Stimulated activated naive B cell treated with anti-CD40 and anti-IgM and Interleukin-4, amounts not matched to agents 10 μg/mL and 1 μg/mL and 100 μg/mL, for 72 hours (primary cell): ENCODE data around the gene SIT1.

ENCODE experiments used
- ATAC-seq, 2 donors: fragments of 150-1000 bp; cut with Tn5 transposase; replicated peaks; 2 replicates each; pipeline ENCODE4 v1.10.0; 2021; ENCODE audit warnings: moderate library complexity in 1 of 2
- DNase-seq: peaks from one replicate; pipeline ENCODE4 v3.0.0; 2021
- H3K27ac Mint-ChIP-seq: one replicate; pipeline ENCODE4 v1.8.0; 2022; ENCODE audit warnings: mild to moderate bottlenecking, mixed read lengths
- H3K27me3 Mint-ChIP-seq, 2 donors: one replicate each; pipeline ENCODE4 v1.8.0; 2022; ENCODE audit warnings: mixed read lengths in 2 of 2
- H3K36me3 Mint-ChIP-seq, 2 donors: one replicate each; pipeline ENCODE4 v1.8.0; 2022; ENCODE audit warnings: mixed read lengths in 2 of 2, mild to moderate bottlenecking in 1 of 2
- H3K4me1 Mint-ChIP-seq, 2 donors: one replicate each; pipeline ENCODE4 v1.8.0; 2022; ENCODE audit warnings: mixed read lengths in 2 of 2, mild to moderate bottlenecking in 1 of 2
- H3K4me3 Mint-ChIP-seq, 2 donors: one replicate each; pipeline ENCODE4 v1.8.0; 2022; ENCODE audit warnings: mild to moderate bottlenecking in 2 of 2, mixed read lengths in 2 of 2, moderate library complexity in 1 of 2
- H3K9me3 Mint-ChIP-seq, 2 donors: one replicate each; pipeline ENCODE4 v1.8.0; 2022; ENCODE audit warnings: mixed read lengths in 2 of 2, mild to moderate bottlenecking in 1 of 2

Gene SIT1

DNA sequence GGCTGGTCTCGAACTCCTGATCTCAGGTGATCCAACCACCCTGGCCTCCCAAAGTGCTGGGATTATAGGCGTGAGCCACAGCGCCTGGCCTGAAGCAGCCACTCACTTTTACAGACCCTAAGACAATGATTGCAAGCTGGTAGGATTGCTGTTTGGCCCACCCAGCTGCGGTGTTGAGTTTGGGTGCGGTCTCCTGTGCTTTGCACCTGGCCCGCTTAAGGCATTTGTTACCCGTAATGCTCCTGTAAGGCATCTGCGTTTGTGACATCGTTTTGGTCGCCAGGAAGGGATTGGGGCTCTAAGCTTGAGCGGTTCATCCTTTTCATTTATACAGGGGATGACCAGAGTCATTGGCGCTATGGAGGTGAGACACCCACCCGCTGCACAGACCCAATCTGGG lies 24.5 kb upstream of the SIT1 start:
- Mint-ChIP-seq H3K4me1 (peaks cover 11 to 26% of the 10 kb centered on the region in 2 donors), H3K27me3 (peaks cover 5 to 10% of the 10 kb centered on the region in 2 donors), H3K4me3 (peak overlapping the region; percentile 81 to 83), H3K27ac (peak overlapping the region; percentile 5), H3K9me3 (no peaks in the 10 kb centered on the region), H3K36me3 (no peaks in the 10 kb centered on the region)
- ATAC-seq (peak; percentile 3 to 8), DNase-seq (no peak)

DNA sequence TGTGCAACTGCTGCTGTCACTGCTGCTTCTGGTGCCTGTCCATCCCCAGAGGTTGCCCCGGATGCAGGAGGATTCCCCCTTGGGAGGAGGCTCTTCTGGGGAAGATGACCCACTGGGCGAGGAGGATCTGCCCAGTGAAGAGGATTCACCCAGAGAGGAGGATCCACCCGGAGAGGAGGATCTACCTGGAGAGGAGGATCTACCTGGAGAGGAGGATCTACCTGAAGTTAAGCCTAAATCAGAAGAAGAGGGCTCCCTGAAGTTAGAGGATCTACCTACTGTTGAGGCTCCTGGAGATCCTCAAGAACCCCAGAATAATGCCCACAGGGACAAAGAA lies 23.3 kb upstream of the SIT1 start:
- no peak overlapping the region for H3K27ac Mint-ChIP-seq
- H3K9me3 Mint-ChIP-seq: no peaks in the 10 kb centered on the region
- no peak overlapping the region for H3K4me3 Mint-ChIP-seq
- H3K36me3 Mint-ChIP-seq: no peaks in the 10 kb centered on the region
- peaks cover 7 to 17% of the 10 kb centered on the region in 2 donors for H3K4me1 Mint-ChIP-seq
- no peak for DNase-seq
- ATAC-seq: no peak
- peaks cover 1 to 10% of the 10 kb centered on the region in 2 donors for H3K27me3 Mint-ChIP-seq

DNA sequence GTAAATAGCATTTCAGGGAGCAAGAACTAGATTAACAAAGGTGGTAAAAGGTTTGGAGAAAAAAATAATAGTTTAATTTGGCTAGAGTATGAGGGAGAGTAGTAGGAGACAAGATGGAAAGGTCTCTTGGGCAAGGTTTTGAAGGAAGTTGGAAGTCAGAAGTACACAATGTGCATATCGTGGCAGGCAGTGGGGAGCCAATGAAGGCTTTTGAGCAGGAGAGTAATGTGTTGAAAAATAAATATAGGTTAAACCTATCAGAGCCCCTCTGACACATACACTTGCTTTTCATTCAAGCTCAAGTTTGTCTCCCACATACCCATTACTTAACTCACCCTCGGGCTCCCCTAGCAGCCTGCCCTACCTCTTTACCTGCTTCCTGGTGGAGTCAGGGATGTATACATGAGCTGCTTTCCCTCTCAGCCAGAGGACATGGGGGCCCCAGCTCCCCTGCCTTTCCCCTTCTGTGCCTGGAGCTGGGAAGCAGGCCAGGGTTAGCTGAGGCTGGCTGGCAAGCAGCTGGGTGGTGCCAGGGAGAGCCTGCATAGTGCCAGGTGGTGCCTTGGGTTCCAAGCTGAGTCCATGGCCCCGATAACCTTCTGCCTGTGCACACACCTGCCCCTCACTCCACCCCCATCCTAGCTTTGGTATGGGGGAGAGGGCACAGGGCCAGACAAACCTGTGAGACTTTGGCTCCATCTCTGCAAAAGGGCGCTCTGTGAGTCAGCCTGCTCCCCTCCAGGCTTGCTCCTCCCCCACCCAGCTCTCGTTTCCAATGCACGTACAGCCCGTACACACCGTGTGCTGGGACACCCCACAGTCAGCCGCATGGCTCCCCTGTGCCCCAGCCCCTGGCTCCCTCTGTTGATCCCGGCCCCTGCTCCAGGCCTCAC lies 22.6 kb upstream of the SIT1 start, which contains the start of gene CA9:
TSS of gene CA9 (plus strand) at position 797 of the 893 bp plus-strand sequence. CDS start at position 829, 32 bp downstream.
- Mint-ChIP-seq H3K36me3 (no peaks in the 10 kb centered on the region), H3K4me3 (peak within 1 kb of the TSS; percentile 68 to 81), H3K9me3 (no peaks in the 10 kb centered on the region), H3K27me3 (peaks cover 0 to 10% of the 10 kb centered on the region in 2 donors), H3K27ac (no peak within 1 kb of the TSS), H3K4me1 (peaks cover 7 to 16% of the 10 kb centered on the region in 2 donors)
- ATAC-seq: no peak
- no peak for DNase-seq

DNA sequence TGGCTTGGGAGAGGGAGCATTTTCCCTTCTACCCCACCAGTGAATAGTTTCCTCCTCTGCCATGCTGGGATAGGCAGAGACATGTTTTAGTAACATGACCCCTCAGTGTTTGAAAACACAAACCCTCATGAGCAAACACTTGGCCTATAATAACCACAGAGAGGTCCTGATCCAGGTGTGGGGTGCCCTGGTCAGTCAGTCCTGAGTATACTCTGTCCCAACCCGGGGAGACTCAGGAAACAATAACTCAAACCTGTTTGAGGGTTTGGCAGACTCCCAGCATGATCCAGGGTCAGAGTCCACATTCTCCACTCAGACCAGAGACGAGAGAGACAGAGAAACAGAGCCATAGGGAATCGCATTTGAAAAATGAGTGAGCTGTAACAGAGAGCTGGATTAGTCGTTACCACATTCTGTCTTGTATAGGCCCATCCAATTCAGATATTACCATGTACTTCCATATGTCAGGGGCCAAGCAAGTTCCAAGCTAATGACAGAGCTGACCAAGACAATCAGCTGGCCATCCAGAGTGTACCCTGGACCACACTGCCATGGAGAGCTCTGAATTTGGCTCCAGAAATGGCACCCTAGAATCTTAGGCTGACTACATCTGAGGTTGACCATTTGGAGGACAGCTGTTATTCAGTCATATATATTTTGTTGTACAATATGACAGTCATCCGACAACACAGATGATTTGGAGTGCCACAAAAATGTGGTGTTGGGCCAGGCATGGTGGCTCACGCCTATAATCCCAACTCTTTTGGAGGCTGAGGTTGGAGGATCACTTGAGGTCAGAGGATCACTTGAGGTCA lies 18.8 kb upstream of the SIT1 start:
- H3K9me3 Mint-ChIP-seq: peaks cover 0 to 2% of the 10 kb centered on the region in 2 donors
- DNase-seq (no peak), ATAC-seq (no peak)
- peak overlapping the region; percentile 73 for H3K27ac Mint-ChIP-seq
- peaks cover 19 to 33% of the 10 kb centered on the region in 2 donors for H3K4me1 Mint-ChIP-seq
- H3K4me3 Mint-ChIP-seq: no peak overlapping the region
- H3K27me3 Mint-ChIP-seq: peaks cover 0 to 4% of the 10 kb centered on the region in 2 donors
- no peaks in the 10 kb centered on the region for H3K36me3 Mint-ChIP-seq

DNA sequence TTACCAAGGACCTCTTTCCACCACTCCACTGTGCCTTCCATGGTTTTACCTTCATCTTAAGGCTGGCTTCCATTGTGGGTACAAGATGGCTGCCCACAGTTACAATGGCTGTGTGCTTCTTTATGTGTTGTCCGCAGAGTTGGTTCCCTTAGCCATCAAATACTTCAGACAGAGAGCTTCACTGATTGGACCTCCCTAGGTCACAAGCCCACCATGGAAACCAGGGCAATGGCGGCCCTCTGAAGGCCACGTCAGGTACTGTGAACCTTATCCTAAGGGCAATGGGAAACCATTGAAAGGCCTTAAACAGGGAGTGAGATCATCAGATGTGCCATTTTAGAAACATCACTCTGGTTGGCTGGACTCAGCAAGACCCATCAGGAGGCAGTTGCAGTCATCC lies 17.2 kb upstream of the SIT1 start:
- H3K9me3 Mint-ChIP-seq: peaks cover 0 to 2% of the 10 kb centered on the region in 2 donors
- no peaks in the 10 kb centered on the region for H3K36me3 Mint-ChIP-seq
- H3K27ac Mint-ChIP-seq: no peak overlapping the region
- DNase-seq (no peak), ATAC-seq (no peak)
- H3K4me1 Mint-ChIP-seq: peaks cover 22 to 39% of the 10 kb centered on the region in 2 donors
- H3K27me3 Mint-ChIP-seq: no peaks in the 10 kb centered on the region
- no peak overlapping the region for H3K4me3 Mint-ChIP-seq

DNA sequence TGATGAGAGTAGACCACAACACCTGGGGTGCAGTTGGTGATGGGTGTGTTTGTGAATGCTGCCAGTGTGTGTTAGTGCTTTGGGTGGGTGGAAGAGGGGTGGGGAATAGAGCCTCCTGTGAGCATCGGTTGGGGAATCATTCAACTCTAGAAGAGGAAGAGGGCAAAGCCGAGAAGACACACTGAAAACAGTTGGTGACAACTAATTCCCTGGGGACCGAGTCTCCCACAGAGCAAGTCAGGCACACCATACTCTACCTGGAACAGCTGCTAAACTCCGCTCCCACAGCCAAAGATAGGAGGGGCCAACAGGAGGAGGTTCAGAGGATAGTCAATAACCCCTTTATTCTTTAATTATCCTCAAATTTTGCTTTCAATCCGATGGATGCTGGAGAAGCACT lies 15.8 kb upstream of the SIT1 start:
- H3K27ac Mint-ChIP-seq: peak overlapping the region; percentile 75
- ATAC-seq: peak; percentile 69 to 70
- no peaks in the 10 kb centered on the region for H3K27me3 Mint-ChIP-seq
- no peak for DNase-seq
- peaks cover 0 to 2% of the 10 kb centered on the region in 2 donors for H3K9me3 Mint-ChIP-seq
- peaks cover 2 to 10% of the 10 kb centered on the region in 2 donors for H3K36me3 Mint-ChIP-seq
- H3K4me1 Mint-ChIP-seq: peaks cover 34 to 52% of the 10 kb centered on the region in 2 donors
- H3K4me3 Mint-ChIP-seq: no peak overlapping the region

DNA sequence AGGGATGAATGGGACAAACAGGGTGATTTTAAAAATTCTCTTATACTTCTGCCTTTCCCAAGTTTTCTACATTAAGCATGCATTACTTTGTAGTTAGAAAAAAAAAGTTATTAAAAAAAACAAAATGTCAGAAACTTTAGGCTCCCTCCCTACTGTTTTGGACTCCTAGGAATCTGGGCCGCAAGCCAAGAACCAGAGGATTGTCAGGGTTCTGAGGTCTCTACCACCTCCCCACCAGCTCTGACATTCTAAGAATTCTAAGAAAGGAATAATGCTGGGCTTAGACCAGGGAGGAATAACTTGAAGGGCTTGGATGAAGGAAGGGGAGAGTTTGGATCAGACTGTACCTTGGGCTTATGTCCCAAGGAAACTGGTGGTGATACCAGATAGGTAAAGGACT lies 15.3 kb upstream of the SIT1 start:
- Mint-ChIP-seq H3K27ac (peak overlapping the region; percentile 43), H3K27me3 (no peaks in the 10 kb centered on the region), H3K4me3 (no peak overlapping the region), H3K4me1 (peaks cover 34 to 56% of the 10 kb centered on the region in 2 donors), H3K9me3 (peaks cover 0 to 2% of the 10 kb centered on the region in 2 donors), H3K36me3 (peaks cover 5 to 11% of the 10 kb centered on the region in 2 donors)
- ATAC-seq: no peak
- no peak for DNase-seq

DNA sequence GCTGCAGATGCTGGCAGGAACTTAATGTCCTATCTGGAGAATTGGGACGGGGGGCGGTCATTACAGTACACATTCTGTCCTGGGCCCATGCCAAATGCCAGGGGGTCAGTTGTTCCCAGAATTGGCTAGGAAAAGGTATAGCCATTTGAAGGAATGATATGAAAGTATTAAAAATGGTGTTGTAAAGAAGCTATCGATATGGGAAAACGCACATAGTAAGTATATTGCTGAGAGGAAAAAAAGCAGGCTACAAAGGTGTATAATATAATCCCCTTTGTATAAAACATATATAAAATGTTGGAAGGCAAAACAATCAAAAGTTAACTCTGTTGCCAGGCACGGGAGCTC lies 14.7 kb upstream of the SIT1 start:
- no peaks in the 10 kb centered on the region for H3K27me3 Mint-ChIP-seq
- peaks cover 0 to 2% of the 10 kb centered on the region in 2 donors for H3K9me3 Mint-ChIP-seq
- no peak for ATAC-seq
- H3K36me3 Mint-ChIP-seq: peaks cover 11 to 17% of the 10 kb centered on the region in 2 donors
- DNase-seq: no peak
- H3K4me1 Mint-ChIP-seq: peaks cover 40 to 62% of the 10 kb centered on the region in 2 donors
- peak overlapping the region; percentile 25 for H3K27ac Mint-ChIP-seq
- H3K4me3 Mint-ChIP-seq: peak overlapping the region; percentile 85 to 87

DNA sequence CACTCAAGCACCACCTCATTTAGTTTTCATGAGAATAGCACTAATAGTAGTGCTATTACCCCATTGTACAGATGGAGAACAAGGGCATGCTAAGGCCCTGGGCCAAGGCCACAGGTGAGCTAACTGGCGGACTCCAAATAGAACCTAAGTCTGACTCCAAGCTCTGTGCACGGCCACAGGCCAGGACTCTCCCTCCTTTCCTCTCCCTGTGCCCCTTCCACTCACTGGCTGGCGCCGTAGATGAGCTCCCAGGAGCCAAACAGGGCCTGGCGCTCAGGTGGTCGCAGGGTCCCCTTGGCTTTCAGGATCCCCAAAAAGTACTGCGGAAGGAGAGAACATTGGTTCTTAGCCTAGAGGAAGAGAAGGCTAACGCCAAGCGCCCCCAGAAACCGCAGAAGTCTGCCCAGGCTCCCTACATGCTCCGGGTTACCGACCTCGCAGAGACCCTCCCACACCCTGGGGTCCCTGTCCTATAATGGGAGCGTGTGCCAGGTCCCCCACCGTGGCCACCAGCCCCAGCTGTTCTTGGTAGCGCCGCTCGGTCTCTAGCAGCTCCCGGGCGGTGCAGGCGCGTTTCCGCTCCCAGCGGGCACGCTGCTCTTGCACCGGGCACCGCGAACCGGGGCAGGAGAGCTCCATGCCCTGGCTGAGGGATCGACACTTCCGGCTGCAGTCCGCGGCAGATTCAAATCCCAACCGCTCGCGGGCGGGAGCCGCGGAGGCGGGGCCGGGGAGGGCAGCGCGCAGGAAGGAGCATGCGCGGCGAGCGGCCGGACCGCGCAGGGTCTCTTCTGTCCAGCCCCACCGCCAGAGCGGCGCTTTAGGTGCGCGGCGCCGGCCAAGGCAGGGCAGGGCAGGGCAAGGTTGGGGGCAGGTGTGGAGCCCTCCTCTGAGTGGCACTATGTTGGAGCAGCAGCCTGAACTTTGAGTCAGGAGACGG lies 14.1 kb upstream of the SIT1 start, which contains the start of gene ARHGEF39:
TSS of gene ARHGEF39 (minus strand) at position 665 of the 940 bp plus-strand sequence. CDS start at position 639, 26 bp downstream.
- H3K27ac Mint-ChIP-seq: peak within 1 kb of the TSS; percentile 69
- DNase-seq (peak; percentile 59), ATAC-seq (peak; percentile 74 to 81)
- H3K9me3 Mint-ChIP-seq: peaks cover 0 to 2% of the 10 kb centered on the region in 2 donors
- H3K4me3 Mint-ChIP-seq: peak within 1 kb of the TSS; percentile 85 to 87
- no peaks in the 10 kb centered on the region for H3K27me3 Mint-ChIP-seq
- peaks cover 17 to 22% of the 10 kb centered on the region in 2 donors for H3K36me3 Mint-ChIP-seq
- H3K4me1 Mint-ChIP-seq: peaks cover 44 to 69% of the 10 kb centered on the region in 2 donors

DNA sequence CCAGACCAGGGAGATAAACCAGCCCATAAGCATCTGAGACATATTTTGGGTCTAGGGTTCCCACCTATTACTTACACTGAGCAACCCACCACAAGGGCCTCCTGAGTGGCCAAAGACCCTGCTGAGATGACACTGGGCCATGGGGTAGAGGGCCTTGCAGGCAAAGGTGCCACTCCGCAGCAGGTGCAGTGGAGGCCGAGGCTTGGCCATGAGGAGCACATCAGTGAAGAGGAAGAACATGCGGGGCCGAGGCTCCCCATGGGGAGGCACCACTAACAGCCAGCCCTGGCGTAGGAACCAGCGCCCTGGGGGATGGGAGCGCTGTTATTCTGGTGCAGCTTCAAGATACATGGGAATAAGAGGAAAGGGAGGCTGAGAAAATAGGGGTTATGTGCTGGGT lies 11.7 kb upstream of the SIT1 start:
- no peak overlapping the region for H3K4me3 Mint-ChIP-seq
- peaks cover 5% of the 10 kb centered on the region in 2 donors for H3K27me3 Mint-ChIP-seq
- no peak for ATAC-seq
- peaks cover 57 to 85% of the 10 kb centered on the region in 2 donors for H3K4me1 Mint-ChIP-seq
- peaks cover 24 to 37% of the 10 kb centered on the region in 2 donors for H3K36me3 Mint-ChIP-seq
- peaks cover 0 to 2% of the 10 kb centered on the region in 2 donors for H3K9me3 Mint-ChIP-seq
- peak overlapping the region; percentile 85 for H3K27ac Mint-ChIP-seq
- no peak for DNase-seq

DNA sequence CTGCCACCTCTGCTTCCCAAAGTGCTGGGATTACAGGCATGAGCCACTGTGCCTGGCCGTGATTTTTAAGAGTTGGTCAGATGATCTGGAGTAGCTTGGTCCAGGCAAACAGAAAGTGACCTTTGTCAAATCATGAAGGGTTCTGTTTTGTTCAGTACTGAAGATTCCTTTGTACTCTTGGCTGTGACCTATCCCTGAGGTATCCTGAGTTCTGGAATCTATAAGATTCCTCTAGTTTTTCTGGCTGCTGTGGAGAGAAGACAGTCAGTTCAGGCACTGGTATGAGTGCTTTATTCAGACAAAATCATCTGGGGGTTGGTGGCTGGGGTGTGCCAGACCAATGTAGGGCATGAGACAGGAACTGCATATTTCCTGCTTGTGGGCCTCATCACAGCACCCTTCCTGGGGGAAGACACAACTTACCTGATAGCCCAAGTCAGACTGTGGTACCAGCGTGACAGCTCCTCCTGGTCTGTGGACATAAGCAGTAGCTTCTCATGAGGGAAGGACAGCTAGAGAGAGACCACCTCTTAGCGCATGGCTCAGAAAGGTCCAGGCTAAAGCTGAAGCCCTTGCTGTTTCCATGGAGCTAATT lies 11.1 kb upstream of the SIT1 start:
- H3K4me3 Mint-ChIP-seq: no peak overlapping the region
- H3K36me3 Mint-ChIP-seq: peaks cover 24 to 37% of the 10 kb centered on the region in 2 donors
- H3K4me1 Mint-ChIP-seq: peaks cover 60 to 85% of the 10 kb centered on the region in 2 donors
- no peak for ATAC-seq
- no peak for DNase-seq
- peaks cover 5% of the 10 kb centered on the region in 2 donors for H3K27me3 Mint-ChIP-seq
- peak overlapping the region; percentile 66 for H3K27ac Mint-ChIP-seq
- H3K9me3 Mint-ChIP-seq: peaks cover 0 to 2% of the 10 kb centered on the region in 2 donors

DNA sequence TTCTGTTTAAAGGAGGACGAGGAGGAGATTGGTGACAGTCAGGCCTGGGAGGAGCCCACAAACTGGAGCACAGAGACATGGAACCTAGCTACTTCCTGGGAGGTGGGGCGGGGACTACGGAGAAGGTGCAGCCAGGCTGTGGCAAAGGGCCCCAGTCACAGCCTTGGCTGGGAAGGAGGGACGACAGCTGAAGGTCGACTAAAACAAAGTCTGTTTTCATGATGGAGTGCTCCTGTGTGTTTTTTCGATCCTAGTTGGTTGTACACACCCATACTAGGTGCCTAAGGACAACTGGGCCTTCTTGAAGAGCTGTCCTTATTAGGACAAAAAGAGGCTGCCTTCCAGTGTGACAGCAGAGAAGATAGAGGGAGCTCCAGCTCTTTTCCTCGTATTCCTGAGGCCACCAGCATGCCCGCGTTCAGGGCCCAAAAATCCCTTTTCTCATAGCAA lies 10.3 kb upstream of the SIT1 start:
- H3K4me1 Mint-ChIP-seq: peaks cover 57 to 85% of the 10 kb centered on the region in 2 donors
- H3K27me3 Mint-ChIP-seq: peaks cover 5% of the 10 kb centered on the region in 2 donors
- no peak for ATAC-seq
- peaks cover 24 to 37% of the 10 kb centered on the region in 2 donors for H3K36me3 Mint-ChIP-seq
- H3K27ac Mint-ChIP-seq: peak overlapping the region; percentile 33
- DNase-seq: no peak
- no peak overlapping the region for H3K4me3 Mint-ChIP-seq
- H3K9me3 Mint-ChIP-seq: peaks cover 0 to 2% of the 10 kb centered on the region in 2 donors

DNA sequence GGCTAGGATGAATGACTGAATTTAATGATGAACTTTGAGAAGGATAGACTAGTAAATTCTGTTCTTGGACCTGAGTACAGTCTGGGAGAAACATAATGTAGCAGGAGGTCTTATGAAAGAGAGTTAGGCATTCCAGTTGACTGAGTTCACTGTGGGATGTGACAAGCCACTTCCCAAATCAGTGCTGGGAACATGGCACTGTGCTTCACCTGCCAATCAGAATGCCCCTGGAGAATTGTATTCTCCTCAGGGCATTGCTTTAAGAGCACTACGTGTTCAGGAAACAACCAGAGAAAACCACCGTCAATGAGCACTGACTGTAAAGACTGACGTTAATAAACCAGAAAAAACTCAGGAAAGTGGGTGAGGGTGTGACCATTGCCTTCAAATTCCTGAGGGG lies 8.6 kb upstream of the SIT1 start:
- H3K9me3 Mint-ChIP-seq: peaks cover 0 to 2% of the 10 kb centered on the region in 2 donors
- H3K4me3 Mint-ChIP-seq: peak overlapping the region; percentile 93 to 95
- peaks cover 24 to 37% of the 10 kb centered on the region in 2 donors for H3K36me3 Mint-ChIP-seq
- peaks cover 54 to 73% of the 10 kb centered on the region in 2 donors for H3K4me1 Mint-ChIP-seq
- ATAC-seq: no peak
- H3K27me3 Mint-ChIP-seq: peaks cover 5% of the 10 kb centered on the region in 2 donors
- no peak for DNase-seq
- peak overlapping the region; percentile 99 for H3K27ac Mint-ChIP-seq
